Prostate gland (tissue), 2 donors: ENCODE measurements around the gene TEX2. TPM values are rescaled to one million over a fixed set of nuclear protein-coding genes. Genes with fewer than 3 reads are reported as not detected.

Experiments used
- DNase-seq: peaks from one replicate; pipeline ENCODE4 v3.0.0-alpha.2; 2019; ENCODE audit warnings: low spot score
- H3K27ac ChIP-seq, 2 donors: fragments of 200-600 bp; sonication (generic); 2 replicates each; pipeline ENCODE4 v1.5.1; 2017 to 2019
- H3K27me3 ChIP-seq: fragments of 200-600 bp; sonication (generic); replicated peaks from 2 replicates; pipeline ENCODE4 v1.5.1; 2019; ENCODE audit not compliant: insufficient read depth
- H3K36me3 ChIP-seq, 2 donors: fragments of 200-600 bp; sonication (generic); 1 replicate in 1 of 2; 2 replicates in 1 of 2; pipeline versions ENCODE4 v1.5.1 to v1.8.1; 2017 to 2019
- H3K4me1 ChIP-seq: fragments of 200-600 bp; sonication (generic); replicated peaks from 2 replicates; pipeline ENCODE4 v1.5.1; 2019
- H3K4me3 ChIP-seq, 2 donors: fragments of 200-600 bp; sonication (generic); 2 replicates each; pipeline ENCODE4 v1.5.1; 2017 to 2019
- H3K9me3 ChIP-seq: fragments of 200-600 bp; sonication (generic); 2 replicates; pipeline ENCODE4 v1.5.1; 2017
- CTCF ChIP-seq, 4 experiments: fragments of 200-600 bp in 2 of 4; fragments of 450-650 bp in 2 of 4; sonication (generic) in 2 of 4; IDR thresholded peaks; 1 replicate in 3 of 4; 2 replicates in 1 of 4; pipeline ENCODE4 v1.5.1; 2016 to 2019; ENCODE audit warnings: antibody characterized with exemption in 4 of 4, mild to moderate bottlenecking in 2 of 4, moderate library complexity in 2 of 4
- POLR2A ChIP-seq: fragments of 450-650 bp; IDR thresholded peaks from one replicate; pipeline ENCODE4 v1.6.1; 2016; ENCODE audit warnings: antibody characterized with exemption, mild to moderate bottlenecking
- POLR2AphosphoS5 ChIP-seq: sonication (generic); formaldehyde crosslinking; IDR thresholded peaks from one replicate; pipeline ENCODE4 v1.6.1; 2017; ENCODE audit warnings: antibody characterized with exemption
- WGBS: methylation state at CpG from one replicate; pipeline ENCODE4 v1.1.5; 2018; 5-methylcytosine and 5-hydroxymethylcytosine counted together
- intact Hi-C: fragments of 100-400 bp; cut with DNase I; formaldehyde crosslinking; loops from one replicate; pipeline ENCODE4 v1.14.2; 2022
- total RNA-seq, 2 donors: library from RNA; depleted of rRNA; stranded (reverse); fragments of >200 nt; gene quantifications; one replicate each; pipeline ENCODE4 v1.1.0, GENCODE V29; 2016

Gene TEX2
- total RNA-seq, 2 donors from 2014 or later, result 31.3 to 43.8 TPM

GRCh38 chr17:64158831-64159590 is 104.0 kb downstream of the TEX2 start:
- Histone ChIP-seq H3K27ac (peak overlapping the region; percentile 57 to 80), H3K9me3 (no peaks in the 10 kb centered on the region), H3K27me3 (no peaks in the 10 kb centered on the region), H3K36me3 (no peaks in the 10 kb centered on the region), H3K4me1 (peaks cover 12% of the 10 kb centered on the region), H3K4me3 (no peak overlapping the region)
- DNase-seq, result peak; percentile 84
- TF ChIP-seq CTCF (IDR thresholded peaks at IDR 0.05), result peak in 1 of 4 experiments; percentile 1
- peak; percentile 91 for TF ChIP-seq POLR2AphosphoS5
- TF ChIP-seq POLR2A, result no peak
- intact Hi-C loops, result no loop called here
- WGBS, result 17% methylated on average over 12 of the region's 12 CpGs

GRCh38 chr17:64158406-64158805 is 104.7 kb downstream of the TEX2 start:
- H3K4me3 ChIP-seq, result no peak overlapping the region
- H3K9me3 ChIP-seq, result no peaks in the 10 kb centered on the region
- DNase-seq, result no peak
- H3K27ac ChIP-seq, result peak overlapping the region; percentile 57 to 80
- H3K36me3 ChIP-seq, result no peaks in the 10 kb centered on the region
- intact Hi-C loops, result no loop called here
- H3K4me1 ChIP-seq, result peaks cover 12% of the 10 kb centered on the region
- 54% methylated on average over 7 of the region's 7 CpGs for WGBS
- H3K27me3 ChIP-seq, result no peaks in the 10 kb centered on the region
- no peak for TF ChIP-seq CTCF (IDR thresholded peaks at IDR 0.05)
- no peak for TF ChIP-seq POLR2A
- no peak for TF ChIP-seq POLR2AphosphoS5

DNA sequence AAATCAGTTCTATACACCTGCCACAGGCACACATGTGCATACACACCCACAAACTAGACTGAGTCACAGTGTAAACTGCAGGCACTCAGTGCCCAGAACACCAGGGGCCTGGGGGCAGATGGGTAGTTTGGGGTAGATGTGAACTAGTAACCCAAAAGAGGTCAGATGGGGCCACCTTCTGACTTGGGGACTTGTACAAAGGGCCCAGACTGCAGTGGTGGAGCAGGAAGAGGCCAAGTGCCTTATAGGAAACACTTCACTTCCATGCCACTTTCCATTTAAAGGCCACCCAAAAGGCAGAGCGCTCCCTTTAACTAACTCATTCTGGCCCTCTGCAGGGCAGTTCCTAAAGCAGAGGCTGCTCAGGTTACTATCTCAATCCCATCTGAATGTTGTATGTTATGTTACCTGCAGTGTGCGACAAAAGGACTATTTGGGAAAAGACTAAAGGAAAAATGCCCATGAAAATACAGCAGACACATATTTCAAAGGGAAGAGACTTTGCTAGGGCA is 105.3 kb downstream of the TEX2 start:
- Histone ChIP-seq H3K27me3 (no peaks in the 10 kb centered on the region), H3K4me3 (no peak overlapping the region), H3K27ac (peak overlapping the region; percentile 60 to 80), H3K9me3 (no peaks in the 10 kb centered on the region), H3K36me3 (no peaks in the 10 kb centered on the region), H3K4me1 (peaks cover 12% of the 10 kb centered on the region)
- intact Hi-C loops, result no loop called here
- WGBS, result 80% methylated on average over 2 of the region's 2 CpGs
- no peak for TF ChIP-seq CTCF (IDR thresholded peaks at IDR 0.05)
- TF ChIP-seq POLR2AphosphoS5, result no peak
- no peak for TF ChIP-seq POLR2A
- no peak for DNase-seq

DNA sequence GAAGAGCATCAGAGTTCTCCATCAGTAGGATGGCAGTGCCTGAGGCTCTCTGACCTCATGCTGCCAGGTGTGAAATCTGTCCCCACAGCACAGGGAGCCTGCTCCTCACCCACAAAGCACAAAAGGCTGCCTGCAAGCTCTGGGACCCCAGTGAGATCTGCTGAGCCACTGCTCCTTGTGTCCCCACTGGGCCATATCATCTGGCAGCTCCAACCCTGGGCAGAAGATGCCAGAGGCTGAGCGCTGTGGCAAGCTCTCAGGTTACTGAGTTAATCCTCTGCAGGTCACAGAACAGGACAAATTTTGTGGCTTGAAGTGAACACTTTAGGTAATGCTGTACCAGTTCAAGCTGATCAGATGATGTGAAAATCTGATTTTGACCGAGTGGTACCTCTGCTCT is 106.4 kb downstream of the TEX2 start:
- H3K27ac ChIP-seq, result peak overlapping the region; percentile 60 to 80
- TF ChIP-seq CTCF (IDR thresholded peaks at IDR 0.05), result no peak
- no peak for TF ChIP-seq POLR2A
- TF ChIP-seq POLR2AphosphoS5, result no peak
- no peak overlapping the region for H3K4me3 ChIP-seq
- H3K4me1 ChIP-seq, result peaks cover 15% of the 10 kb centered on the region
- intact Hi-C loops, result no loop called here
- H3K9me3 ChIP-seq, result no peaks in the 10 kb centered on the region
- H3K36me3 ChIP-seq, result no peaks in the 10 kb centered on the region
- H3K27me3 ChIP-seq, result no peaks in the 10 kb centered on the region
- DNase-seq, result no peak
- WGBS, result 75% methylated on average over 2 of the region's 2 CpGs
